CD4-positive, alpha-beta T cell treated with Interleukin-10 for 1 hour (primary cell): ENCODE results near the gene MYH7.

ENCODE experiments used
- DNase-seq: peaks from one replicate; pipeline ENCODE4 v3.0.0-alpha.2; 2020

The MYH7 gene

DNA sequence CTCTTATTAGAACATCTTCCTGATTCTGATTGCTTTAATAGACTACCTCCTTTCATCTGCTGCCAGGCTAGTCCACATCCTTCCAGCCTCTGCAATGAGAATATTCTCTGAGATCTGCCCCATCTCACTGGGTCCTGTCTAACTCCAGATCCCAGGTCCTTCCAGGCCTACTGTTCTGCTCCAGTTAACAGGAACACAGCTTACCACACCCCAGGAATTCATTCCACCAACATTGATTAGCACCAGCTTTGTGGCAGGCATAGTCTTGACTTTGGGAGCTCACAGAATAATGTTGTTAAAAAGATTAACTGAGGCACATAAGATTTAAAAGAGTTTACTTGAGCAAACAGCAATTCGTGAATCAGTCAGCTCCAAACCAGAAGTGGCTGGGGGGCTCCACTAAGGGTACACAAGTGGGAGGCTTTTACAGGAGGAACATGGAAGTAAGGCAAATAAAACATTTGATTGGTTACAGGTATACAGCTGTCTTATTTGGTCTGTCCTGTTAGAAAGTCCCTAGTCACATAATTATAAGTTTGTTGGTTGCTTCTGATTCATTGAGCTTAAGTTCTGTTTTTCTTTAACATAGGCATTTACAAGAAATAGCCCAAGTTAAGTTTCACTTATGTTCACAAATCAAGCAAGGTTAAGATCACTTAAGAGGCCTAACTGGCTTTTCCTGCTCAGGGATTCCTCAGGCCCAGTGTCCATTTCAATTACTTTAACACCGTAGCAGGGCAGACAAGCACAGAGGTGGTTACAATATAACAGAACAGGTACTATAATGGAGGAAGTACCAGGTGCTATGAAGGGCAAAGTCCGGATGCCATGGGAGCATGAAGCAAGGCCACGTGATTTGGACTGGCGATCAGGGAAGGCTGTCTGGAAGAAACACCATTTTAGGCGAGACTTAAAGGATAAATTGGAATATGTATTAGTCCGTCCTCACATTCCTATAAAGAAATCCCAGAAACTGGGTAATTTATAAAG is 12.2 kb upstream of the MYH7 start:
- no peak for DNase-seq

DNA sequence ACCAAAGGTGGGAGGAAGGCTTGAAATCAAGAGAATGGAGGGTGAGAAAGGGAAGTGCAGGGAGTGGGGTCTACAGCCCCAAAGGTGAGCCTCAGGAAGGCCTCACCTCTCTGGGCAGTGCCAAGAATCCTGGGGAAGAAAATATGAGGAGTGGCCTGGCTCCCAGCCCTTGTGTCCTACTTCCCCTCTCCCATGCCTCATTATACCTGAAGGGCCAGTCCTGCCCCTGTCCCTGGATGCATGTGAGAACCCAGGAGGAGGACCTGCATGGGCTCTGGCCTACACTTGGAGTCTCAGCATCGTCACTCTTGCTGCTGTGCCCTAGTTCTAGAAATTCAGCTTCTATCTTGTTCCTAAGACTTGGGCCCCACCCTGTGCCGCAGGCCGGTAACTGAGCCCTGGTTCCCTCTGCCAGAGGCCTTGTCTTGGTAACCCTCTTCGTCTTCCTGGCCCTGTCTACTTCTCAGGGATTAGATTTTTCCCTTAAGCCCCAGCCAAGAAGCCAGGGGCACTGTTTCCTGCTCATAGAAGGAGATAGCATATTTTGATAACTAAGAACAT is 10.9 kb upstream of the MYH7 start:
- DNase-seq = no peak

DNA sequence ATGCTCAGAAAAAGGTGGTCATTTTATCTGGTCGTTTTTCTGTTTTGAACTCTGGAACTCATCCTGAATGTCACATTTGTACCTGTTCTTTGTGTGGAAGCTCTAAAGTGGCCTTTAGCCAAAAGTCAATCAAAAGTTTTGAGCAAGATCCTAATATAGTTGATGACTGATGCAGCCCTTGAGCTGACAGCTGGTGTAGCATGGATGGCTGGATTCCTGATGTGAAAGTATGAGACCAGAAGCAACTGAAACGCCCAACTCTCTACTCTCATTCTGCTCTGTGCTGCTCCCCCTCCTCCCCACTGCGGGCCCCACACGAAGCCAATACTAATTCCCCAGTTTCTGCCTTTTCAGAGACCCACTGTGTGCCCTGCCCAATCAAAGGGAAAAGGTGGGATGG is 10.3 kb upstream of the MYH7 start:
- no peak for DNase-seq

DNA sequence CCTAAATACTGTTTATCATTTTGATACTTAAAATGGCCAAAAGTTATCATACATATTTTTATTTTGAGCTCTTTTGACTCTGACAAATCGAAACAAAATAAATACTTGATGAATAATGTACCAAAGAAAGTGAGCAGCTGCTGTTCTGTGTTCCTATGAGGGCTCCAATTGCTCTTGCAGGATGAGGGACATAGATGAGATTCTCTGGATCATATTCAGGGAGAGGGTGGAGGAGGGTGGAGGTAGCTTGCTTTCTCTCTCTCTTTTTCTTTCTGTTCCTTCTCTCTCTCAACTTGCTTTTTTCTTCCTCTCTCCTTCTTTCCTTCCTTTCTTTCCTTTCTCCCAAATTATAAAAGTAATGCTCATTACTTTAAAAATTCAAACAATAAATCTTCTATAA is 8.9 kb upstream of the MYH7 start:
- no peak for DNase-seq

DNA sequence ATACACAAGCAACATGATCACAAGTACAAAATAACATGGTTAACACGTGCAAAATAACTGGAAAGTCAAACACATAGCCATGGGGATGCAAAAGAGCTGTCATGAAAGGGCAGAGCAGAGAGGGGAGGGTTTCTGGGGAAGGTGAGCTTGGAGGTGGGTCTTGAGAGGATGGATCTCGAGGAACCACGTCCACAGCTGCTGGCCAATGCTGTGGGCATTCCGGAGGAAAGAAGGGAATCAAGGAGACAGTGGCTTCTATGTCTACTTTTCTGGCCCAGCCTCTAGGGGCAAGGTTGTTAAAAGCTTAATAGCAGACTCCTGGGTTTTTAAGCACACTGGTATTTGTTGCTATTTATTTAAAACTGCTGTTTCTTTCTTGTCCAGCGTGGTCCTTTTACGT is 8.4 kb upstream of the MYH7 start:
- DNase-seq = no peak

DNA sequence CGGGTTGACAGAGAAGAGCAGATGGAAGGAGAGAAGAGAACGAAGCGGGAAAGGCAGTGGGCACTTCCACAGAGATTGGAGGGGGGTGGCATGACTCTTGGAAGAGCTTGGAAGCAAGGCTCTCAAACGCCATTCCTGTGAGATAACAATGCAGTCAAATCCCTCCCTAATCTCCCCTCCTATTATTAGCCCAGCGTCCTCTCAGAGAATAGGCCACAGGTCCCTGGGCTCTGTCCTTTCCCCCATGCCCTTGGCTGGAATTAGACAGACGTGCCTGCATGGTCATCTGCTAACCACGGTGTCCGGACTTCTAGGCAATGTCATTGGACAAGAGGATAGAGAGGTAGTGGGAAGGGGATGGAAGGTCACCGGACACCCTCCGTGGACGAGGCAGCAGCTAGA is 8.0 kb upstream of the MYH7 start:
- DNase-seq = no peak

DNA sequence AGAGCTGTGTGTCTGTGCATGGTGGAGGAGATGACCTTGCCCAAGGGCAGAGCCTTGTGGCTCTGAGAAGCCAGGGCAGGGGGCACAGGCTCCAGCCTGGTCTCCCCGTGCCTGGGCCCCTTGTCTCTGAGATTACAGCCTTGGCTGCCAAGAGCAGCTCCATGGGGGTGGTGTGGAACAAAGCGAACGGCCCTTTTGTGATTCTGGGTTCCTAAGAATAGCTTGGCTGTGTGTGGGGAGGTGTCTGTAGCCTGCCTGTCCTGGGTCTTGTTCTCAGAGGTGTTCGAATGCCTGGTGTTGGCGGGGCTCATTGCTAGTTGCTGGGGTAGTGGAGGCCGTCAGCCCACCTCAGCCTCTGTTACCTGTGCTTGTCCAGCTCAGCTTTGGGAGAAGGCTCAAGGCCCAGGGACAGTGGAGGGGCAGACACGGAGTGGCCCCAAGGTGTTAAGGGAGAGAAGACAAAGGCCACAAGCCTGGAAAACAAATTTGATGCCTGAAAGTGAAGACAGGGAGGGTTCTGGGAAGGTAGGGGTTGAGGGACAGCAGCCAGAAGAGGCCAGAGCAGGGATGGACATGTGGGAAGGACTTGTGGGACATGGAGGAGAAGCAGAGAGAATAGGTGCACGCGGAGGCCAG is 7.4 kb upstream of the MYH7 start:
- no peak for DNase-seq

DNA sequence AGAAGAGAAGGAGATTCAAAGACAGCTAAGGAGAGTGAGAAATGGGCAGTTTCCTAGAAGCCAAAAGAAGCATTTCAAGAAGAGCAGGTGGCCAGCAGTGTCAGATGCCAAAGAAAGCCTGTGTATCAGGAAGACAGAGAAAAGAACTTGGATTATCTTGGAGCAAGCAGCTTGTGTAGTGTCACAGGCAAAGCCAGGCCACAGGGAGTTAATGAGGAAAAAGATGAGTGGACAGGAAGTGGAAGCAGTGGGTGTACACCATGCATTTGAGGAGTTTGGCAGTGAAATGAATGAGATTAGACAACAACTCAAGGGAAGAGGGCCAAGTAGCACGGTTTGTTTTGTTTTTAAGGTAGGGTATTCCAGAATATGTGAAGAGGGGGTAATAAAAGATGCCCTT is 5.6 kb upstream of the MYH7 start:
- no peak for DNase-seq

DNA sequence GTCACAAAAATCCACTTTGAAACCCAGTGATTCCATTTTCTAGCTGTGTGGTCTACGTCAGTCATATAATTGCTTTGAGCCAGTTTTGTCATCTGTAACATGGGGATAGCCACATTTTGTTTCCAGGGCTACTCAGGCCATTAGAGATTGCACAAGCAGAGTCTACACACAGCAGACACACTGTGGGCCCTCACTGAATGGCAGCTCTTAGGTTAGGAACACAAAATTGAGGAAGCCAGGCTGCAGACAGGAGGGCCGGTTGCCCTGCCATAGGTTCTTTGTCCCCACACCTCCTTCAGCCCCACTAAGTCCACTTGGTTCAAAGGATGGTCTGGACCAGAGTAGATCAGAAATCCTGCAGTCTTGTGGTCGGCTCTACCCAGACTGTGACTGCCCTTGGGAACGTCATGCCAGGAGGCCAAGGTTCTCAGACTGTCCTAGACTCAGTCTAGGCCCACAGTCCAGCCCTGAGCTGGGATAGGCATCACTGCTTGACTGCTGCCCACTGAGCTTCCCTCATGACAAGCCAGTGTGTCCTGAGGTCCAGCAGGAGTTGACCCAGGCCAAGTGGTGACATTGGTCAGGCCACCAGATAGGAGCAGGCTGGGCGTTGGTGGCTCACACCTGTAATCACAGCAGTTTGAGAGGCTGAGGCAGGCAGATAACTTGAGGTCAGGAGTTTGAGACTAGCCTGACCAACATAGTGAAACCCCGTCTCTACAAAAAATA is 3.8 kb upstream of the MYH7 start:
- no peak for DNase-seq

DNA sequence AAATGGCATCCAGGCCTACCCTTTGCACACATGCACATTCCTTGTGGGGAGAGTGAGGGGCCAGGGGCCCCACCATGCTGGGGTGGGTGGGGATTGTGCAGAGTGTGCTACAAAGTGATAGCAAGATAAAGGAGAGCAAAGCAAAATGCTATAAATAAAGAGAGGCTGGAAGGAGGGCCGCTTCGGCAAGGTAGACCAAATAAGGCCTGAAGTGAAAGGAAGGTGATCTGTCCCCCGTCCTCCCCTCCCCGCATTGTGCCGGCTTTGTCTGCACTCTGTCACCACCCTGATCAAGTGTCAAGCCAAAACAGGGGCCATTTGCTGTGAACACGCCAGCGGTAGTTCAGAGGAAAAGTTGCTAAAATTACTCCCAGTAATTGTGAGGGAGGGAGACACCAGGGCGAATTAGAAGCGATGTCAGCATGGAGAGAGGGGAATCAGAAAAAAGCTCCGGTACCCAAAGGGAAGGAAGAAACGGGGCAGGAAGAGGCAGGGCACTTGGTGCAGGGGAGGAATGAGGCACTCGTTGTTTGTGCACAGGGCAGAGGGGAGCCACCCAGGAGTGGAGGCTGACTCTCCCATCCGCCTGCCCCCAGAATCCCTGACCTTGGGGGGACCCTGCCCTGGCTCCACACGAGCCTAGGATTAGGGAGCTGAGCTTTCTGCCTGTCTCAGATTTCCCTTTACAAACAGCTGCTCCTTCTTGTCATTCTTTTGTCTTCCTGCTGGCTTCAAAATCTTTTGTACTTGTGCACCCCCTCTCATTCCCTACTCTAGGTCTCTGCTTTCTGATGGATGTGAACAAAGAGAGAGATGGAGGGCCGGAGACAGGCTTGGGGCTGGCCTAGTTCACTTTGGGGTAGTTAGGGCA is 2.9 kb upstream of the MYH7 start:
- no peak for DNase-seq

DNA sequence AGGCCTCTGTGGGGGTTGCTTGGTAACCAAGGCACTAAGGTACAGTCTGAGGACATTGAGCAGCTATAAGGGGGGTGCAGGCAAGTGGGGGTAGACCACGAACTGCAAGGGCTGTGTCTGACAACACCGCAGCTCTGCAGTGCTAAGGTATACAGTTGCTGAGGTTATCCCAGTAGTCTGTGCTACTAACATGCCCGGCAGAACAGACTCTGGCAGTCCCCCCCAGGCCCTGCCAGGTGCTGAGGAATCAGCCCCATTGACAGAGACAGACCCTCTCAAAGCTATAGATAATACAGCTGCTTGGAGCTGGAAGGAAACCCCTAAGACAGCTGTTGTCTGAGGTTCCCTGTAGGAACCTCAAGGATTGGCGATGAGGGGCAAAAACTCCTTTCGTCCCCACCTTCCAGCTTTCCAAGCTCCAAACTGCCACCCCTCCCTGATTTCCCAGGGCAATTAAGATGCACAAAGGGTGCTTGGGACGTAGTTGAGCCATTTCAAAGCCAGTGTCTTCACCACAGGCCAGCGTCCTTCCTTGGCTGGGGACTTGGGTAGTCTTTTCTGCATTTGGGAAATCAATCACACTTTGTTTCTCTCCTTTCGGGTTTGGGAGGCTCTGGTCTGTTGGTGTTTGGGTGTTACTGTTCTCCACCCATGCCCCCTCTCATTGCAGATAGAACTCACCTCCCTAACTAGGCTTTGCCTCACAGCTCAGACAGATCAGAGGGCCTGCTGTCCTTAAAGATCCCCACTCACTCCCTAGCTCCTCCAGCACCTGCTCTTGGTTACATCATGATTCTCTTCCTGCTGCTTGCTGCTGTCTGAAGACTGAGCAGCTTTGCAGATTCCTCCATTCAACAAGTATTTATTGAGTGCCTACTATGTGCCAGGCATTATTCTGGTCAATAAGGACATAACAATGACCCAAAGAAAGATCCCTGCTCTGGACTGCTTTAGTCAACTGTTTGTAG is 2.0 kb upstream of the MYH7 start:
- DNase-seq = no peak

DNA sequence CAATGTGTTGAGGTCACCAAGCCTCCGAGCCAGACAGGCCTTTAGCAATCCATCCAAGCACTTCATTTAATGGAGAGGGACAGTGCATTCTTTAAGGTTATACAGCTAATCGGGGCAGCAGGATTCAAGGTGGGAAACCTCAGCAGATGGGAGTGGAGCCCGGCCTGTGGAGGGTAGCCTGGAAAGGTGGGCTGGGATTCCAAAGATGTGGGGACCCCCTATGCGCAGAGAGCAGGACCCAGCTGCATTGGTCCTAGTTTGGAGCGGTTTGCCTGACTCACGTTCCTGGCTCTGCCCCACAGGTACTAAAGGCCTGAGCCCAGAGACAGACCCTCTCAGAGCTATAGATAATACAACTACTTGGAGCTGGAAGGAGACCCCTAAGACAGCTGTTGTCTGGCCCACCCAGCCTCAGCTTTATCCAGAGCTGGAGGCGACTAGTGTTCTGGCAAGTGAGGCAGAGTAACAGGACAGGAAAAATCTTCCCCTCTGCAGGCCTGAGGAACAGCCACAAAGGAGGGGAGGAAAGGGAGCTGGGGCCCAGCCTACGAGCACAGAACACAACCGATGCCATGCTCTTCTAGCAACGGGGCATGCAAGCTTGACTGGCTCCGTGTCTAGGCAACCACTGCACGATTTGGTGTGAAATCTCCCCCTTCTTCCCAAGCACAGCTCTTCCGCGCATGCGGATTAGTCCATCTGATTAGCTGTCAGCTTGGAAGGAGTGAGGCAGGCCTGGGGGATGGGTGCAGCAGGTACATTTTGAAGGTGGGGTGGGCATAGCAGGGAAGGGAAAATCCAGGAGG is 1.1 kb upstream of the MYH7 start:
- DNase-seq = no peak

DNA sequence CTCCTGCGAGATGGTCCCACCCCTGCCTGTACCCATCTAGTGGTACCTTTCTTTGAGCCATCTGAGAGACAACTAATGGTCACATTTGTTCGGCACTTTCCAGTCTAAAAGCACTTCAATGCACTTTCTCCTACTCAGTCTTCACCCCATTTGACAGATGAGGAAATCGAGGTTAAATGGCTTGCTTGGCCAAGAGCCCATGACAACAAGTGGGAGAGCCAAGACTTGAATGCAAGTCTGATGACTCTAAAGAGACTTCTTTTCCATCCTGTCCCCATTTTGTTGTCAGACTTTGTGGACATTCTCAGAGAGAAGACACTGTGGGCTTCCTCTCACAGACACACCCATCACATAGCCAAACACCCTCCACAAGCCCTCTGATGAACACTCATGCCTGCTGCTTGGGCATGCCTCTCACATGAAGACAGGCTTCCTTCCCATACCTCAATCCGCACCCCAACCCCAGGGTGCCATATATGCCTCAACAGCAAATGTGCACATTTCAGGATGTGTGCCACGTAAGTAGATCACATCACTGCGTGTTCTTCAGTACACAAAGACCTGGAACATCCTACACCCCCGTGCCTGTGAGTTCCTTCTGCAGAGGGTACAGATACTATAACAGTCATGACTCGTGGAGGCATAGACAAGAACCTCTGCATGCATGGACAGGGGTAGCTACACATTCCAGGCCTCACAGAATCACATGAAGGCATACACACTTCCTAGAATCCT is 805 bp downstream of the MYH7 start:
- no peak for DNase-seq

DNA sequence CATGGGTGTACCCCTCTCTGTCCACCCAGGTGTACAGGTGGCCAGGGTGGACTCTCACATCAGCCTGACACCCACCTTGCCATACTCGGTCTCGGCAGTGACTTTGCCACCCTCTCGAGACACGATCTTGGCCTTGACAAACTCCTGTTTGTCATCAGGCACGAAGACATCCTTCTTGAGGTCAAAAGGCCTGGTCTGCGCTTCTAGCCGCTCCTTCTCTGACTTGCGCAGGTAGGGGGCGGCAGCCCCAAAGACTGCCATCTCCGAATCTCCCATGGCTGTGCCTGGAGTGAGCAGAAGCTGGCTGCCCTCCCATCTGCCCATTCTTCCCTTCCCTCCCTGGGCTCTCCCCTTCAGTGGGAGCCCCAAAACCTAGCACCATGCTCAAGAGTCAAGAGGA is 2.0 kb downstream of the MYH7 start:
- DNase-seq = no peak

DNA sequence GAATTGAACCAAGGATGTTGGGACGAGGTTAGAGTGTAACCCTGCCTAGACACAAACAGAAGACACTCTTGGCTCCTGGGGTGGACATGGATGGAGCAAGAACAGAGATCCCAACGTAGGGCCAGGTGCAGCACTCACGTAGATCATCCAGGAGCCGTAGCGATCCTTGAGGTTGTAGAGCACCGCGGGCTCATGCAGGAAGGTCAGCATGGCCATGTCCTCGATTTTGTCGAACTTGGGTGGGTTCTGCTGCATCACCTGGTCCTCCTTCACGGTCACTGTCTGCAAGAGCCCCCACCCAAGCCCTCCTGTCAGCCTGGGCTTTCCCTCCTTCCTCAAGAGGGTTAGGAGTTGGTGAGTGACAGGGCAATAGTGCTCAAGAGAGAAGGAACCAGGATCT is 2.5 kb downstream of the MYH7 start:
- no peak for DNase-seq

DNA sequence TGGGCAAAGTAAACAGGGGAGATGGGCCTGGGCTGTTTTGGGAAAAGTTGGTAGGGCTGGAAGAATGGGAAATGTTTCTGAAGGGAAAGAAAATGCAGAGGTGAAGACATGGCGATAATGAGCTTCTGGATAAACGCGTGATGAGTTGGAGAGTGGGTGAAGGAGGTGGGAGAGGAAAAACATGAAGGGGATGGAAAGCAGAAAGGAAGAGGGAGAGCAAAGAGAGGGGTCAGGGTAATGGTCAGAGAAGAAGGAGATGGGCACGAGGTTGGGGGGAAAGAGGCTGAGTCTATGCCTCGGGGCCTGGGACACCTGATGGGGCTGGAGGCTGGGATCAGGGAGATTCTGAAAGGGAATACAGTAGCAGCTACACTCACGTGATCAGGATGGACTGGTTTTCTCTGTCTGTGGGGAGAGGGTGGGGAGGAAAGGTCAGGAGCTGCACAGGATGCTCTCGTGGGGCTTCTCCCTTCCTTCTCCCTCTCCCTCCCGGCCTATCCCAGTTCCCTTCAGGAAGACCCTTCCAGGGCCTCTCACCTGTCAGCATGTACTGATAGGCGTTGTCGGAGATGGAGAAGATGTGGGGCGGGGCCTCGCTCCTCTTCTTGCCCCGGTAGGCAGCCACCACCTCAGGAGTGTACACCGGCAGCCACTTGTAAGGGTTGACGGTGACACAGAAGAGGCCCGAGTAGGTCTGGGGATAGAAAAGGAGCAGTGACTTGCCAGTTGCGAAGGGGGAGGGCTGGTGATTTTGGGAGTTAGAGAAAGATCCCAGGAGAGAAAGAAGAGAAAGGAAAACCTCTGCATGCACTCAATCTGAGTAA is 3.1 kb downstream of the MYH7 start:
- DNase-seq = no peak

DNA sequence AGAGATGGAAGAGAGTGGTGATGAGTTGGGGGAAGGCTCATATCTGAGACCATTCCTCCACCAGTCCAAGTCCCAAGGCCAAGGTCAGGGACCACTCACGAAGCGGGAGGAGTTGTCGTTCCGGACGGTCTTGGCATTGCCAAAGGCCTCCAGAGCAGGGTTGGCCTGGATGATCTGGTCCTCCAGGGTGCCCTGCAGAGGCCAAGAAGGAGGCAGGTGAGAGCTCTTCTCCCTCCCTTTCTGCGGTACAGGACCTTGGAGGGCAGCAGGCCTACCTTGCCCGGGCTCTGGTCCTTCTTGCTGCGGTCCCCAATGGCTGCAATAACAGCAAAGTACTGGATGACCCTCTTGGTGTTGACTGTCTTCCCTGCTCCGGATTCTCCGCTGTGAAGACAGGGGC is 4.0 kb downstream of the MYH7 start:
- no peak for DNase-seq

DNA sequence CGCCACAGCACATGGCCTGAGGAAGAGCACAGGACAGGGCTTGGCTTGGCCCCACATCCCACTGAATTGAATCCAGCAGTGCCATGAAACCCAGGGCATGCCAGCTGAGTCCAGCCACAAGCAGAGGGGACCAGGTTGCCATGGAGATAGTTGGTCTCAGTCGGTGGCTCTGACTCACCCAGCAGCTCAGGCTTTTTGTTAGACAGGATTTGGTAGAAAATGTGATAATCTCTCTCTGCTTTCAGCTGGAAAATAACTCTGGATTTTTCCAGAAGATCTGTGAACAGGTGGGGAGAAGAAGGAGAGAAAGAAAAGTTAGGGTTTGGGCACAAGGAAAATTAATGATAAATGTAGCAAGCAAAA is 4.8 kb downstream of the MYH7 start:
- no peak for DNase-seq
